ENCODE data around the gene PCDHGA4.
A peak's percentile ranks its signal among the peaks of the same experiment; 100 is the strongest.
"Not testable (repeated sequence)": the region's sequence is repeated elsewhere in the genome, so short reads cannot be mapped to it uniquely, and the experiment has no call there.

PCDHGA4 gene

GRCh38 chr5:141349917-141350619 lies 4.8 kb upstream of the PCDHGA4 start, which contains the start of gene PCDHGB1:
PCDHGB1 (plus strand) TSS chr5:141350099; CDS start chr5:141350261, 162 bp downstream.
- peak; percentile 48 for DNase-seq

- DNase-seq, result no peak
These were observed 3.2 kb upstream of the PCDHGA4 start for GRCh38 chr5:141351591-141351990.

- DNase-seq, result no peak
These were observed 820 bp downstream of the PCDHGA4 start for GRCh38 chr5:141355641-141356040.

GRCh38 chr5:141356133-141356532 lies 1.3 kb downstream of the PCDHGA4 start:
- DNase-seq, result no peak

- DNase-seq, result no peak
These were observed 2.1 kb downstream of the PCDHGA4 start for GRCh38 chr5:141356950-141357349.

- peak; percentile 18 for DNase-seq
These were observed 5.1 kb downstream of the PCDHGA4 start, which contains the start of gene PCDHGB2 for GRCh38 chr5:141359790-141360426. PCDHGB2 (plus strand) TSS chr5:141359994; CDS start chr5:141360136, 142 bp downstream.

- DNase-seq, result no peak
These were observed 5.9 kb downstream of the PCDHGA4 start for GRCh38 chr5:141360685-141361084.

- DNase-seq, result no peak
These were observed 7.9 kb downstream of the PCDHGA4 start for GRCh38 chr5:141362719-141363118.

GRCh38 chr5:141363952-141364660 lies 9.3 kb downstream of the PCDHGA4 start, which contains the start of gene PCDHGA5:
PCDHGA5 (plus strand) TSS chr5:141364162; CDS start chr5:141364331, 169 bp downstream.
- DNase-seq, result no peak

GRCh38 chr5:141366016-141366896 lies 11.4 kb downstream of the PCDHGA4 start:
- DNase-seq, result no peak

- DNase-seq, result no peak
These were observed 15.4 kb downstream of the PCDHGA4 start, which contains the start of gene PCDHGB3 for GRCh38 chr5:141369994-141370848. PCDHGB3 (plus strand) TSS chr5:141370242; CDS start chr5:141370395, 153 bp downstream.

- no peak for DNase-seq
These were observed 17.0 kb downstream of the PCDHGA4 start for GRCh38 chr5:141371572-141372475.

GRCh38 chr5:141373673-141374317 lies 19.0 kb downstream of the PCDHGA4 start, which contains the start of gene PCDHGA6:
PCDHGA6 (plus strand) TSS chr5:141373891; CDS start chr5:141374084, 193 bp downstream.
- no peak for DNase-seq

- no peak for DNase-seq
These were observed 19.8 kb downstream of the PCDHGA4 start for GRCh38 chr5:141374627-141375026.

GRCh38 chr5:141375444-141376155 lies 20.8 kb downstream of the PCDHGA4 start:
- not testable (repeated sequence) for DNase-seq

- DNase-seq, result no peak
These were observed 27.9 kb downstream of the PCDHGA4 start, which contains the start of gene PCDHGA7 for GRCh38 chr5:141382469-141383294. PCDHGA7 (plus strand) TSS chr5:141382742; CDS start chr5:141382900, 158 bp downstream.

- DNase-seq, result no peak
These were observed 28.5 kb downstream of the PCDHGA4 start for GRCh38 chr5:141383345-141383744.

Data from NCI-H2029 (cell line).